ENCODE data around the gene AASS.

- TF ChIP-seq CTCF (conservative IDR thresholded peaks at IDR 0.05; ENCODE audit: low read length) (no peak), EZH2phosphoT487 (IDR thresholded peaks at IDR 0.05; ENCODE audit: borderline replicate concordance, low read depth, low read length) (no peak)
Observed at GRCh38 chr7:122094549-122094948, 49.5 kb downstream of the AASS start.
